Adrenal gland (tissue), 12 donors: ENCODE results near the gene LRP1. TPM values are rescaled to one million over a fixed set of nuclear protein-coding genes. Genes with fewer than 3 reads are reported as not detected.

Source experiments
- DNase-seq, 7 donors: peaks; one replicate each; pipeline ENCODE4 v3.0.0-alpha.2; 2019 to 2020
- H3K27ac ChIP-seq, 5 donors: fragments of 200-600 bp; sonication (generic) in 4 of 5; 1 replicate in 3 of 5; 2 replicates in 2 of 5; pipeline versions ENCODE4 v1.5.1 to v1.8.0; 2016 to 2020; ENCODE audit warnings: mild to moderate bottlenecking in 1 of 5
- H3K27me3 ChIP-seq: fragments of 200-600 bp; 2 replicates; pipeline ENCODE4 v1.8.0; 2021
- H3K36me3 ChIP-seq, 2 donors: fragments of 200-600 bp; replicated peaks in 1 of 2; 1 replicate in 1 of 2; 2 replicates in 1 of 2; pipeline versions ENCODE4 v1.5.1 to v1.8.0; 2018 to 2022
- H3K4me1 ChIP-seq, 2 donors: fragments of 200-600 bp; replicated peaks in 1 of 2; 1 replicate in 1 of 2; 2 replicates in 1 of 2; pipeline versions ENCODE4 v1.5.1 to v1.8.0; 2018 to 2021
- H3K4me3 ChIP-seq, 4 donors: fragments of 200-600 bp; sonication (generic) in 3 of 4; one replicate each; pipeline ENCODE4 v1.5.1; 2016 to 2018
- H3K9me3 ChIP-seq, 3 donors: fragments of 200-600 bp; sonication (generic) in 1 of 3; replicated peaks in 1 of 3; 1 replicate in 2 of 3; 2 replicates in 1 of 3; pipeline versions ENCODE4 v1.5.1 to v1.8.0; 2016 to 2021
- CTCF ChIP-seq, 6 experiments: fragments of 450-650 bp in 4 of 6; fragments of 200-600 bp in 2 of 6; sonication (generic) in 1 of 6; IDR thresholded peaks; 1 replicate in 5 of 6; 2 replicates in 1 of 6; pipeline versions ENCODE4 v1.5.1 to v1.8.0; 2016 to 2021; ENCODE audit warnings: antibody characterized with exemption in 6 of 6, mild to moderate bottlenecking in 2 of 6, moderate library complexity in 1 of 6
- POLR2A ChIP-seq, 2 donors: fragments of 450-650 bp; IDR thresholded peaks; one replicate each; pipeline ENCODE4 v1.6.1; 2017; ENCODE audit warnings: antibody characterized with exemption in 2 of 2, mild to moderate bottlenecking in 2 of 2, moderate library complexity in 1 of 2
- WGBS, 4 donors: extraction: QIAGEN DNeasy Blood & Tissue Kit in 2 of 4; methylation state at CpG; one replicate each; pipeline versions ENCODE4 v1.1.5 to v1.1.7; 2013 to 2017; 5-methylcytosine and 5-hydroxymethylcytosine counted together
- intact Hi-C, 2 donors: fragments of 100-400 bp; cut with DNase I; formaldehyde crosslinking; loops; one replicate each; pipeline versions ENCODE4 v1.14.1 to v1.15.0; 2022 to 2023
- polyA plus RNA-seq, 3 donors: library from polyadenylated mRNA; stranded (reverse); fragments of 200-250 nt in 2 of 3; fragments of 350-450 nt in 1 of 3; fragmentation: Illumina TruSeq in 1 of 3; extraction: RNeasy Lipid Tissue Mini Kit (QIAGEN cat#74804) in 1 of 3; gene quantifications; one replicate each; pipeline ENCODE4 v1.2.3, GENCODE V29; 2013 to 2014
- total RNA-seq, 9 donors: library from RNA; depleted of rRNA in 4 of 9; stranded (reverse); fragments of >200 nt in 4 of 9; fragments of 120-200 nt in 1 of 9; fragmentation: NEBNext Ultra II Directional in 1 of 9; extraction: Animal tissue kit (Norgen Biotek cat#: 25700) in 1 of 9; gene quantifications; one replicate each; pipeline versions ENCODE4 v1.1.0 to v1.2.4, GENCODE V29; 2013 to 2023
- donor health status: healthy with polysubstance abuse.
- donor health status: Bipolar disorder and iron deficiency.
- donor health status: DM: yes; HTN: yes; CAD: no.
- donor health status: DM: no; HTN: no; CAD: no.
- donor health status: DM: no; HTN: no; CAD: no.
- donor health status: DM: yes; HTN: yes; CAD: no.

LRP1 gene
- total and polyA plus RNA-seq, 12 donors: 18.4 to 307 (median 138) TPM

GRCh38 chr12:57187222-57188089, 59.2 kb downstream of the LRP1 start:
- intact Hi-C loops: loop anchor here in 1 of 2 donors (10.0 kb wide), 1 partner anchor 113 kb away; the partner anchor contains the start of gene NEMP1
- no peaks in the 10 kb centered on the region for H3K9me3 ChIP-seq
- peaks cover 0 to 80% of the 10 kb centered on the region in 2 donors for H3K36me3 ChIP-seq
- H3K27ac ChIP-seq: no peak overlapping the region
- no peaks in the 10 kb centered on the region for H3K4me1 ChIP-seq
- no peak for DNase-seq
- whole genome bisulfite sequencing, 4 donors: 67 to 72% (median 70%) methylated on average over 5 to 21 of the region's 21 CpGs
- no peaks in the 10 kb centered on the region for H3K27me3 ChIP-seq
- TF ChIP-seq POLR2A (IDR thresholded peaks at IDR 0.05): no peak
- TF ChIP-seq CTCF (IDR thresholded peaks at IDR 0.05): no peak
- H3K4me3 ChIP-seq: no peak overlapping the region

- no peak overlapping the region for H3K4me3 ChIP-seq
- intact Hi-C loops: loop anchor here in 1 of 2 donors (10.0 kb wide), 1 partner anchor 113 kb away; the partner anchor contains the start of gene NEMP1
- TF ChIP-seq POLR2A (IDR thresholded peaks at IDR 0.05): no peak
- no peaks in the 10 kb centered on the region for H3K9me3 ChIP-seq
- H3K4me1 ChIP-seq: no peaks in the 10 kb centered on the region
- H3K27me3 ChIP-seq: no peaks in the 10 kb centered on the region
- no peak for DNase-seq
- peaks cover 0 to 86% of the 10 kb centered on the region in 2 donors for H3K36me3 ChIP-seq
- WGBS, 4 donors: 77 to 85% (median 84%) methylated on average over 5 to 8 of the region's 8 CpGs
- H3K27ac ChIP-seq: no peak overlapping the region
Observed at GRCh38 chr12:57188090-57188425, 59.8 kb downstream of the LRP1 start.

GRCh38 chr12:57190037-57190436, 61.8 kb downstream of the LRP1 start:
- Histone ChIP-seq H3K36me3 (peaks cover 0 to 86% of the 10 kb centered on the region in 2 donors), H3K4me3 (no peak overlapping the region), H3K9me3 (no peaks in the 10 kb centered on the region), H3K27ac (no peak overlapping the region), H3K27me3 (no peaks in the 10 kb centered on the region), H3K4me1 (no peaks in the 10 kb centered on the region)
- DNase-seq: peak in 2 of 7 donors; percentile 22 to 29
- TF ChIP-seq POLR2A (IDR thresholded peaks at IDR 0.05) (no peak), CTCF (IDR thresholded peaks at IDR 0.05) (no peak)
- WGBS, 4 donors: 58 to 89% (median 76%) methylated on average over 6 of the region's 6 CpGs
- intact Hi-C loops: no loop called here

- 94 to 97% (median 95%) methylated on average over 9 to 23 of the region's 23 CpGs for WGBS, 4 donors
- Histone ChIP-seq H3K4me3 (no peak overlapping the region), H3K4me1 (no peaks in the 10 kb centered on the region), H3K27ac (no peak overlapping the region), H3K27me3 (no peaks in the 10 kb centered on the region), H3K36me3 (peaks cover 0 to 86% of the 10 kb centered on the region in 2 donors), H3K9me3 (no peaks in the 10 kb centered on the region)
- intact Hi-C loops: no loop called here
- TF ChIP-seq POLR2A (IDR thresholded peaks at IDR 0.05): no peak
- no peak for TF ChIP-seq CTCF (IDR thresholded peaks at IDR 0.05)
- DNase-seq: no peak
Observed at GRCh38 chr12:57190821-57191220, 62.5 kb downstream of the LRP1 start.
